Upper lobe of left lung (tissue), 6 donors: ENCODE results near the gene DLGAP1. TPM values are rescaled to one million over a fixed set of nuclear protein-coding genes. Genes with fewer than 3 reads are reported as not detected.

Experiments used
- ATAC-seq, 2 donors: fragments of 200-7000 bp; cut with Tn5 transposase; one replicate each; pipeline ENCODE4 v1.9.1; 2022; ENCODE audit warnings: mild to moderate bottlenecking in 2 of 2, moderate library complexity in 2 of 2; ENCODE audit not compliant: low FRiP score in 2 of 2
- DNase-seq, 2 donors: peaks; one replicate each; pipeline ENCODE4 v3.0.0-alpha.2; 2019 to 2020
- H3K27ac ChIP-seq, 4 donors: fragments of 200-600 bp; sonication (generic); one replicate each; pipeline ENCODE4 v1.5.1; 2016 to 2019
- H3K27me3 ChIP-seq, 4 donors: fragments of 200-600 bp; sonication (generic); one replicate each; pipeline ENCODE4 v1.5.1; 2017 to 2019
- H3K36me3 ChIP-seq, 4 donors: fragments of 200-600 bp; sonication (generic); one replicate each; pipeline ENCODE4 v1.5.1; 2016 to 2019
- H3K4me1 ChIP-seq, 4 donors: fragments of 200-600 bp; sonication (generic); one replicate each; pipeline ENCODE4 v1.5.1; 2018 to 2019
- H3K4me3 ChIP-seq, 4 donors: fragments of 200-600 bp; sonication (generic); one replicate each; pipeline ENCODE4 v1.5.1; 2017 to 2019; ENCODE audit warnings: mild to moderate bottlenecking in 2 of 4, moderate library complexity in 1 of 4
- H3K9me3 ChIP-seq, 4 donors: fragments of 200-600 bp; sonication (generic); one replicate each; pipeline ENCODE4 v1.5.1; 2018 to 2019
- EP300 ChIP-seq, 4 donors: sonication (generic); formaldehyde crosslinking; IDR thresholded peaks; one replicate each; pipeline ENCODE4 v1.5.1; 2017; ENCODE audit warnings: antibody characterized with exemption in 4 of 4, control low read depth in 2 of 4
- POLR2A ChIP-seq, 4 donors: fragments of 450-650 bp; IDR thresholded peaks; one replicate each; pipeline ENCODE4 v1.5.1; 2016 to 2017; ENCODE audit warnings: antibody characterized with exemption in 4 of 4, mild to moderate bottlenecking in 2 of 4
- POLR2AphosphoS5 ChIP-seq, 2 donors: sonication (generic); formaldehyde crosslinking; IDR thresholded peaks; one replicate each; pipeline ENCODE4 v1.5.1; 2017; ENCODE audit warnings: antibody characterized with exemption in 2 of 2
- WGBS, 2 donors: methylation state at CpG; one replicate each; pipeline ENCODE4 v1.1.5; 2017 to 2018; 5-methylcytosine and 5-hydroxymethylcytosine counted together
- total RNA-seq, 6 donors: library from RNA; depleted of rRNA in 4 of 6; stranded (reverse); fragments of >200 nt in 4 of 6; gene quantifications; one replicate each; pipeline versions ENCODE4 v1.1.0 to v1.2.1, GENCODE V29; 2016 to 2021
- TF ChIP-seq, protein P1 (sequence below), 6 experiments: fragments of 450-650 bp in 4 of 6; fragments of 200-600 bp in 2 of 6; sonication (generic) in 2 of 6; IDR thresholded peaks; one replicate each; pipeline ENCODE4 v1.5.1; 2016 to 2019; ENCODE audit warnings: antibody characterized with exemption in 6 of 6
- donor health status: DM: no; HTN: no; CAD: no; lungs with moderate emphysema.
- donor health status: DM: no; HTN: yes; CAD: no; lungs with severe emphysema.

DLGAP1 gene
- total RNA-seq, 6 donors from 2014 or later = 2.1 to 4.6 (median 3.6) TPM

- H3K27me3 ChIP-seq = no peaks in the 10 kb centered on the region
Measured at GRCh38 chr18:3796434-3796833, 658.7 kb downstream of the DLGAP1 start.

DNA sequence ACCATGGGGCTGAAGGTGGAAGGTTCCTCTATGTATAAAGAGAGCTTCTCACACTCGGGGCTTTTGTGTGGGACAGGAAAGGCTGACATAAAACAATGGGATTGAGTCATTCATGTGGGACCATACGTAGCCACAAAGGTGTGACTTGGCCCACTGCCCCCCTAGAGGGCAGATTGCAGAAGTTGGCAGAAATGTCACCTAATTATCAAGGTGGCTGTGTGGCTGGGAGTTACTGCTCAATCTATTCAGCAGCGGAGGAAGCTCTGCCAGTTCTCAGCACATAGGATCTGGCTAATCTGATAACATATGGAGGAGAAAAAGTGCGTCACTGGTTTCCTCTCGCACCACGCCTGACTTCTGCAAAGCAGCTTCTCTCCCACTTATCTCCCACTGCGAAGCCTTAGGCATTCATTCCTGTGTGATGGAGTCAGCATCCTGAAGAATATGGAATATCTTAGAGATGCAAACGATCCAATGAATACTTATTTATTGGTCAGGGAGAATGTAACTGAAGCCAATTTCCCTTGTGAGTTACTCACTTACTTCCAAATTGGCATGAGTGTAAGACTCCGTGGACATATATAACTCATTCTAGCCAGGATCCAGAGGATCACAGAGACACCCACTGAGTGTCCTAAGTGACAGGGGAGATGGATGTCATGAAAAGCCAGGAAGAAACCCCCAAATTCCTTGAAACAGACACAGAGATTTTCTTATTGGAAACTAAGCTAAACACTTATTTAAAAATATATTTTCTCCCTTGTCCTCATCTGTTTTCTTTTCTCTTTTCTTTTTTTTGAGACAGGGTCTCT is 660.4 kb downstream of the DLGAP1 start:
- Histone ChIP-seq H3K9me3 (no peaks in the 10 kb centered on the region), H3K27ac (no peak overlapping the region), H3K27me3 (no peaks in the 10 kb centered on the region), H3K36me3 (no peaks in the 10 kb centered on the region), H3K4me1 (no peaks in the 10 kb centered on the region), H3K4me3 (no peak overlapping the region)
- ATAC-seq (no peak), DNase-seq (no peak)
- TF ChIP-seq POLR2A (IDR thresholded peaks at IDR 0.05) (no peak), EP300 (IDR thresholded peaks at IDR 0.05) (no peak), POLR2AphosphoS5 (IDR thresholded peaks at IDR 0.05) (no peak)
- TF ChIP-seq, protein P1, sequence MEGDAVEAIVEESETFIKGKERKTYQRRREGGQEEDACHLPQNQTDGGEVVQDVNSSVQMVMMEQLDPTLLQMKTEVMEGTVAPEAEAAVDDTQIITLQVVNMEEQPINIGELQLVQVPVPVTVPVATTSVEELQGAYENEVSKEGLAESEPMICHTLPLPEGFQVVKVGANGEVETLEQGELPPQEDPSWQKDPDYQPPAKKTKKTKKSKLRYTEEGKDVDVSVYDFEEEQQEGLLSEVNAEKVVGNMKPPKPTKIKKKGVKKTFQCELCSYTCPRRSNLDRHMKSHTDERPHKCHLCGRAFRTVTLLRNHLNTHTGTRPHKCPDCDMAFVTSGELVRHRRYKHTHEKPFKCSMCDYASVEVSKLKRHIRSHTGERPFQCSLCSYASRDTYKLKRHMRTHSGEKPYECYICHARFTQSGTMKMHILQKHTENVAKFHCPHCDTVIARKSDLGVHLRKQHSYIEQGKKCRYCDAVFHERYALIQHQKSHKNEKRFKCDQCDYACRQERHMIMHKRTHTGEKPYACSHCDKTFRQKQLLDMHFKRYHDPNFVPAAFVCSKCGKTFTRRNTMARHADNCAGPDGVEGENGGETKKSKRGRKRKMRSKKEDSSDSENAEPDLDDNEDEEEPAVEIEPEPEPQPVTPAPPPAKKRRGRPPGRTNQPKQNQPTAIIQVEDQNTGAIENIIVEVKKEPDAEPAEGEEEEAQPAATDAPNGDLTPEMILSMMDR (IDR thresholded peaks at IDR 0.05) = no peak
- 48 to 51% methylated on average over 9 of the region's 9 CpGs for WGBS, 2 donors

More at GRCh38 chr18:3796434-3796833, 658.7 kb downstream of the DLGAP1 start:
- no peaks in the 10 kb centered on the region for H3K9me3 ChIP-seq
- ATAC-seq = no peak
- H3K4me1 ChIP-seq = no peaks in the 10 kb centered on the region
- WGBS, 2 donors = 82 to 87% methylated on average over 6 of the region's 6 CpGs
- no peak for DNase-seq
- no peak overlapping the region for H3K27ac ChIP-seq
- TF ChIP-seq, protein P1 (IDR thresholded peaks at IDR 0.05) = no peak
- TF ChIP-seq POLR2AphosphoS5 (IDR thresholded peaks at IDR 0.05) (no peak), POLR2A (IDR thresholded peaks at IDR 0.05) (no peak), EP300 (IDR thresholded peaks at IDR 0.05) (no peak)
- H3K36me3 ChIP-seq = no peaks in the 10 kb centered on the region
- no peak overlapping the region for H3K4me3 ChIP-seq

DNA sequence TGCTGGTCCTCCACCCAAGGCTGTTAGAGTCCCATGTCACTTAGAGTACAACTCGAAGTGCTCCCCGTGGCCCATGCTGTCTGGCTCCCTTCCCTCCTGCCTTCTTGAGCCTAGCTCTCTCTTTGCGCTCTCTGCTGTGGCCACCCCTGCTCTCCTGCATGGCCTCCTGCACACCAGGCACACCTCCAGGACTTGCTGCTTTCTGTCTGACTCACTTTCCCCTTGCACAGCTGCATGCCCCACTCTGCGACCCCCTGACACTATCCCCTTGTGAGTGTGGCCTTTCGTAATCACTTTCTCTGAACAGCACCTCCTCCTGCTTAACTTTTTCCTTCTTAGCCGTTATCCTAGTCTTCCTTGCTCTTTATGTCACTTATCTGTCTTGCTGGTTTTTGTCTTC is 661.6 kb downstream of the DLGAP1 start:
- no peak overlapping the region for H3K27ac ChIP-seq
- H3K9me3 ChIP-seq = no peaks in the 10 kb centered on the region
- no peaks in the 10 kb centered on the region for H3K27me3 ChIP-seq
- TF ChIP-seq EP300 (IDR thresholded peaks at IDR 0.05) (no peak), POLR2A (IDR thresholded peaks at IDR 0.05) (no peak), POLR2AphosphoS5 (IDR thresholded peaks at IDR 0.05) (no peak)
- TF ChIP-seq, protein P1 (IDR thresholded peaks at IDR 0.05) = no peak
- no peaks in the 10 kb centered on the region for H3K36me3 ChIP-seq
- no peak overlapping the region for H3K4me3 ChIP-seq
- WGBS, 2 donors = 88% methylated on average over 6 of the region's 6 CpGs
- H3K4me1 ChIP-seq = no peaks in the 10 kb centered on the region
- no peak for DNase-seq
- no peak for ATAC-seq

- H3K27me3 ChIP-seq = no peaks in the 10 kb centered on the region
- WGBS, 2 donors = 80 to 86% methylated on average over 5 of the region's 5 CpGs
- no peak for DNase-seq
- H3K27ac ChIP-seq = no peak overlapping the region
- H3K9me3 ChIP-seq = no peaks in the 10 kb centered on the region
- no peak for TF ChIP-seq EP300 (IDR thresholded peaks at IDR 0.05)
- no peak for TF ChIP-seq POLR2AphosphoS5 (IDR thresholded peaks at IDR 0.05)
- TF ChIP-seq, protein P1 (IDR thresholded peaks at IDR 0.05) = no peak
- TF ChIP-seq POLR2A (IDR thresholded peaks at IDR 0.05) = no peak
- H3K4me3 ChIP-seq = no peak overlapping the region
- no peaks in the 10 kb centered on the region for H3K36me3 ChIP-seq
- ATAC-seq = no peak
- H3K4me1 ChIP-seq = no peaks in the 10 kb centered on the region
Measured at GRCh38 chr18:3793111-3793510, 662.0 kb downstream of the DLGAP1 start.

GRCh38 chr18:3792711-3793110 is 662.4 kb downstream of the DLGAP1 start:
- no peaks in the 10 kb centered on the region for H3K9me3 ChIP-seq
- DNase-seq = peak in 1 of 2 donors; percentile 30
- no peaks in the 10 kb centered on the region for H3K4me1 ChIP-seq
- no peak for TF ChIP-seq POLR2A (IDR thresholded peaks at IDR 0.05)
- TF ChIP-seq, protein P1 (IDR thresholded peaks at IDR 0.05) = no peak
- no peak for TF ChIP-seq EP300 (IDR thresholded peaks at IDR 0.05)
- no peak for TF ChIP-seq POLR2AphosphoS5 (IDR thresholded peaks at IDR 0.05)
- no peak overlapping the region for H3K4me3 ChIP-seq
- 92 to 95% methylated on average over 9 of the region's 9 CpGs for WGBS, 2 donors
- ATAC-seq = no peak
- H3K27ac ChIP-seq = no peak overlapping the region
- no peaks in the 10 kb centered on the region for H3K27me3 ChIP-seq
- no peaks in the 10 kb centered on the region for H3K36me3 ChIP-seq
